HPDE6-E6E7 (cell line): ENCODE results near the gene ZBED2.
A peak's percentile ranks its signal among the peaks of the same experiment; 100 is the strongest.

Experiments
- DNase-seq: peaks from one replicate; pipeline ENCODE4 v3.0.0; 2011; ENCODE audit warnings: missing footprints; ENCODE audit errors: extremely low spot score

Gene ZBED2

DNA sequence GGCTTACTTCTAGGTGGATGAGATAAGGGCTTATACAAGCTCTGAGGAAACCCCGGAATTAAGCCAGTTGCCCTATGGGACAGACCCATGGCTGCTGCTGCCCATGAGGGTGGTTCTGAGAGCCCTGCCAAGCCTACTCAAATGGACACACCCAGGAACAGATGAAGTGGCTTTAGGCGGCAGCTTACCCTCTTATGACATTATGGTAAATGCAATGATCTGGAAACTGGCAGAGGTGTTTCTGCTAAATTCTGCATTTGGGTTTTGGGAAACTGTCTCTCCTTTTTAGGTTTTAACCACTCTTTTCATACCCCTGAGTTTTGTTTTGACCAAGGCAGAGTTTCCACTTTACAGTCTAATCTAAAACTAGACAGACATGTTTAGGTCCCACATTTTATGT is 9.0 kb upstream of the ZBED2 start:
- no peak for DNase-seq

DNA sequence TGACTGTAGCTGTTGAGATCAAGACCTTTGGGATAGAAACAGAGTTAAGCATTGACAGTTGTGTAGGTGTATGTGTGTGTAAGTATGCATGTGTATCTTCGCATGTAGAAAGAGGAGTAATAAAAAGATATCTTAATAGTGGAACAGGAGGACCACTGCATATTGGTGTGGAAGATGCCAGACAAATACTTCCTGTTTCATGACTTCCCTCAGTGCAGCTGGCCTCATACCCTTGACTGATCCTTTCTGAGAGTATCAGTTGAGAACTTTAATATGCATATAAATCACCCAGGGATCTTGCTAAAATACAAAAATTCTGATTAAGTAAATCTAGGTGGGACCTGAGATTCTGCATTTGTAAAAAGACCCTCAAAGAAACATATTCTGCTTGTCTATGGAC is 8.5 kb upstream of the ZBED2 start:
- no peak for DNase-seq

DNA sequence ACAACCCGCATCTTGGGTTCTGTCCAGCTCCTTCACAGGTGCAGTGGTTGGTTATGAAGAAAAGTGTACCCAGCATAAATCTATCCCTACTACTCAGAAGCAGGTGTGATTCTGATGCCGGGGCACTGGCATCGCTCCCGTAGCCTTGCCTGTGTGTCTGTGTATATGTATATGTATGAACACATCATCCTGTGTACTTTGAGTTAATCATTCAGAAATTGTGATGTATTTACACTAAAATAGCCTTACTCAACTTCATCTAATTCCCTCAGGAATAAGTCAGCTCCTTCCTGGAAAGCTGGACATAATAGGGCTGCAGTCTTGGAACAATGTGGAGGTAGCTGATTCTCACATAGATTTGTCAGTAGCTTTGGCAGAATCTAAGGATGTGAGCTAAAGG is 6.7 kb upstream of the ZBED2 start:
- DNase-seq = no peak

DNA sequence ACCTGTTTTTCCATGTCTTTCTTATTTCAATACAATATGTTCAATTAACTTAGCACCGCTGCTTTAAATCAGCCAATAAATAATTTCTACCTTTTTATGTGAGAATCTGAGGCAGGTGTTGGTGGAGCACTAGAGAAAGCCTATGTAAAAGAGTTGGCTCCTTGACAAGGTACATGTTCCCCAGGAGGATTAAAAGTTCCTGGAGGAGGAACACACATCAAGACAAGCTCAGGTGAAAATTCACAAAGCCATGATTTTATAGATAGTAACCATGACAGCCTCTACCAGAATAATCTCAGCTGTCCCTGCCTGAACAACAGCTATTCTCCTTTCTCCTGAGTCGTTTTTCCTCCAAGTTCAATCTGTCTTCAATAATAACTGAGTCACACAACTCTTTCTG is 3.4 kb upstream of the ZBED2 start:
- no peak for DNase-seq

DNA sequence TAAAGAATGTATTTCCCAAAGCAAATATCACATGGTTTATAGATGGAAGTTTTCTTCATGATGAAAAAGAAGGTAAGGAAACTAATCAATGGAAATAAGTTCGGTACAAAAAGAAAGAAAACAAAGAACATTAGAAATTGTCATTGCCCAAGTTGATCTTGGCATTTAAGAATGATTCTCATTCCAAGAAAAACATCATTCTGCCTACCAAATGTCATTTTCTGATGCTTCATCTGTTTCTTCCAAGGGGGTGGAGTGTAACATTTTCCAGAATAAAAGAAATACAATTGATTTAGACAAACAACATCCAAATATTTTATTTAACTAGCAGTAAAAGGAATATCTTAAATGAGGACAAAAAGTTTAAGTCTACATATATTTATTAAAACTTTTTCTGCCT is 3.0 kb upstream of the ZBED2 start:
- DNase-seq = no peak

DNA sequence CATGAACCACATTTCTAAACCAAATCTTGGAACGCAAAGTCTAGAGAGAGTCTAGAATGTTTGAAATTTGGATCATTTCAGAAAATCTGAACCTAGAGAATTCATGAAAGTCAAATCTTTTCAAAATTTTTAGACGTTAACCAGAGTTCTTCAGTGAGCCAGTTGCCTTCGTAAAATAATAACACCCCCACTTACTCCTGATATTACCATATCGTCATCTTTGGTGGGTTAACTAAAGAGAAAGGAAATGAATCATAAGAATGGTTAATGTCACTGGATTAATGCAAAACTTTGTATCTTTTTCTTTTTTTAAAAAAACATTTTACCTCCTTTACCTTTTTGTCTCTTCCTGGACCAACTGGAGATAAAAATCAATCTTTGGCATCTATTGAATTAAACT is 1.2 kb upstream of the ZBED2 start:
- no peak for DNase-seq

DNA sequence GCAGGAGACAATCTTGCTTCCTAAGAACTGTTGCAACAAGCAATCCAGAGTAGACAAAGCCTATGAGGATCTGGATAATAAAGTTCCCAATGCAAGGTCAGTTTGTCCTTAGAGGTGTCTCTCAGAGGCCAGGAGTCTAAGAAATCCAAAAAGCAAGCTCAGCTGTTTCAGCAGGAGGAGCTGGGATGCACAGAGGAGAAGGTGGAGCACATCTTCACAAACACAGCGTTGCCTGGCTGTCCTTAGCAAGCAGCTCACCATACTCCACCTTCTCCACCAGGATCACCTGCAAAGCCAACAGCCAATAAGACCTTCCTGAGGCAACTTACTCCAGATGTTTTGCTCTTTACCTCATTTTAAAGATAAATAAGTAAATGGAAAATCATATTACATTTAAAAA is 365 bp downstream of the ZBED2 start:
- no peak for DNase-seq

DNA sequence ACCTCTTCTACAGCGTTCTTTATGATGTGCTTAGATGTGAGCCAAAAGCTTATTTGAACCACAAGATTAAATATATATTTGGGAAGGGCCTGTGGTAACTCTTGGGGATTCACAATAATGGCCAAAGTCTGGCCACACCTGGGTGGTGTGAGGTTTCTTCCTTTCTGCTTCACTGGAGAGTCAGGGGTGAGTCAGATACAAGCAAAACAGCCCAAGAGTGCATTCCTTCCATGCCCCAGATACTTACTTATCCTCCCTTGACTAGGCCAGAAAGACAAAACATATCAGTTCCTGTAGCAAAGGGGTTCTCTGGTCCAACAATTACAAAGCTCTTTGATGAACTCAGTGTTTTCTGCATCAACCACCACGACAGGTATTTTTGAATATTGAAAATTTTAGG is 941 bp downstream of the ZBED2 start:
- DNase-seq = peak; percentile 64

DNA sequence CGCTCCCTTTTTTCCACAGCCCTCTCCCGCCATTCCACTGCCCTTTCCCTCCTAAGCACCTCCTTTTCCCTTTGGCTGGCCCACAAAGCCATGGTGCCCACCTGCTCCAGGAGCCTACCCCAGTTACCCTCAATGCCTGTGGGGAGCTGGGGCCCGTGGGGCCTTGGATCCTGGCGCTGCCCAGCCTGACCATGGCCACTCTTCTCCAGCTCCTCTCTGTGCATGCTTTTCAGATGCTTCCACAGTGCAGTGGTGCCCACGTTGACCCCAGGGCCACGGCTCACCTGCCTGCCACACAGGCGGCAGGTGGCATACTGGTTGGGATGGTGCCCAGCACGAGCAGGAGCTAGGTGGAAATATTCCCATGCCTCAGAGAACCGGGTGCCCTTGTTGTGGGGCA is 1.5 kb downstream of the ZBED2 start:
- DNase-seq = no peak

DNA sequence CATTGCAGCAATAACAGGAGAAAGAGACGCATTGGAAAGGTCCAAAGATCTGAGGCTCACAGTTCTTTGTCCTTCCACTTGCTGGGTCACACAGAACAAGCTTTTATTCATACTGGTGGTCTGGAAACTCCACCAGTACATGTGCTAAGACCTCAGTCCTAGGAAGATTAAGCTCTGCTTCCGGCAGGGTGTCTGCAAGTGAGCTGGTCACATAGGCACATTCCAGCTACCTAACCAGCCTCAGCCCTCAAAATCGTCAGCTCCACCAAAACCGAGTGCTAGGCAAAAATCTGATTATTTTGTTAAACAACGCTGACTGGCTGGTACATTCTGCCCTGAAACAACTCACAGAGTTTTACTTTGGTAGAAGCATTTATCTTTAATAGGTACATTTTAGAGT is 2.2 kb downstream of the ZBED2 start:
- DNase-seq = no peak

DNA sequence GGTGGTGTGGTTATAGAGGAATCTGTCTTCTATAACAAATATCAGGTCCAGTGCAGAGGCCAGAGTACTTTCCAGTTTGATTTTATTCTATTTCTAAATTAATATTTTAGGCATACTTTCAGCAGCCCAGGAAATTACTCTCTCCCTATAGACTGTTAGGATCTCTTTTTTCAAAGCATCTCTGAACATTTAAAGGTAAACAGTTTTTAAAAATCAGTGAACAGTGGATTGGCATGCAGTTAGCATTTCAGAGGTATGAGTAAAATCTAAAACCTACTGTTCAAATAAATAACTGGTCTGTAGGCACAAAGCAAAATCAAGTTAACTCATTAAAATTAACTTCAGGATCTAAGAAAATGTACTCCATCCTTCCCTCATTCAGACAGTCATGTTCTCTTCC is 3.0 kb downstream of the ZBED2 start:
- DNase-seq = no peak

DNA sequence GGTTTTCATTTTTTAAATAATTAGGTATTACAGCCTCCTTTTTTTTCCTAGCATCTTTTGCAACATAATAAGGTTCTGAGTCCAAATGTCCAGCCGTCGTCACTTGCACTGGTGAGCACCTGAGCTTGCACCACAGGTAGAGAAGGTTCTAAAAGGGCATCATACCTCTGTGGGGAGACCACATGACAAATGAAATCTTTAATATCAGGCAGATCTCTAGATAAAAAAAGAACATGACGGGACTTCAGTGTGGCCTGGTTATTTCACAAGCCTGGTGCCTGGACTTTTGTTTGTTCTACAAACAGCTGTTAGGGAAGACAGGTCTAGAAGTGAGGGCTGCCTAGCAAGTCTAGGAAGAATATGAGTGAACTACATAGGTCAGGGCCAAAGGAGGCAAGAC is 3.6 kb downstream of the ZBED2 start:
- DNase-seq = no peak

DNA sequence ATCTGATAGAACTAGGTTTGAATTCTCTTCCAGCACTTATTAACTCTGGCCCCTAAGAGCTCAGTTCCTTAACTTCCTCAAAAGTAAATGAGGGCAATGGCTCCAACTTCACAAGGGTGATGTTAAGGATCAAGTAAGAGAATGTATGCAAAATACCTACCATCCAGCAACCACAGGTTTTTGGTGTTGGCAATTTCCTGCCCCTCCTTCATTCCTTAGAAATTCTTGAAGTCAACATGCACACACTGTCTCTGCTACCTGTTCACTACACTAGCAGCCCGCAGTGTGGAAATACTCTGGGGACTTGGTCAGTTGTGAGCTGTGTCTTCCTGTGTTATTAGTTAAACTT is 5.0 kb downstream of the ZBED2 start:
- no peak for DNase-seq

DNA sequence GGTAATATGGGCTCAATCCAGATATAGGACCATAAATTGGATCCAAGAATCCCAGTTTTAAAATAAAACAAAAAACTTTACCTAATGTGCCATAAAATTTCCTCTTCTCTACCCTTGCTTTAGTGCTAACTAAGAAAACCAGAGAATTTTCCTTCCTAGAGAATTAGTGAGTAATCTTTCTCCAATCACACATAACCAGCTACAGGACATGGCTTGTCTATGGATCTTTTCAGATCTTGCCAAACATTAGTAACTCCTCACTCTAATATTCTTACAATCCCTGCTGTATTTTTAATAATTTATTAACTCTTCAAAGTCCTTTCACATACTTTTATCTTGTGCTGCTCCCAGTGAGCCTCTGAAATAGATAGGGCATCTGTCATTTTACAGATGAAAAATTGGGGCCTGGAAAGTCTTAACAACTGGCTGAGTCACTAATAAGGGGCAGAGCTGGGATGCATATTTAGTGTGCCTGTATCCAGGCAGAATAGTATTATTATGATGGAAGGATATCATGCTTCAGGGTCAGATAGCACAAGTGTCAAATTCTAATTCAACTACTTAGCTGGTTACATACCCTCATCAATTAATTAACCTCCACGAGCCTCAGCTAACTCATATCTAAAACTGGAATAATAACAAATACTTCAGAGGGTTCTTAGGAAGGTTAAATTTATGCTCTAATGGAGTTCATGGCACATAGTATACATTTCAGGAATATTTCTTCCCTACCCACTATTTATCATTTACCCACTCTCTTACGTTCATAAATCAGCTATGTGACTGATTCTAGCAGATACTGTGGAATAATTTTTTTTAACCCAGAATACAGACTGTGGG is 5.6 kb downstream of the ZBED2 start:
- no peak for DNase-seq

DNA sequence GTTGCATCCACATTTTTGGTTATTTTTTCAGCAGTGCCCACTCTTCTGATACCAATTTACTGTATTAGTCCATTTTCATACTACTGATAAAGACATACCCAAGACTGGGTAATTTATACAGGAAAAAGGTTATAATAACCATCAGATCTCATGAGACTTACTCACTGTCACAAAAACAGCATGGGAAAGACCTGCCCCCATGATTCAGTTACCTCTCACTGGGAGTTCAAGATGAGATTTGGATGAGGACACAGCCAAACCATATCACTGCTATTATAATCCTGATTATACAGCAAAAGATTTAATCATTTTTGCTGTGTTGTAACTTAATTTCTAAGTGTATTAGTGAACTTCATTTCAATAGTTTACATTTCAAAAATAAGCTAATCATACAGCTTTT is 6.6 kb downstream of the ZBED2 start:
- no peak for DNase-seq

DNA sequence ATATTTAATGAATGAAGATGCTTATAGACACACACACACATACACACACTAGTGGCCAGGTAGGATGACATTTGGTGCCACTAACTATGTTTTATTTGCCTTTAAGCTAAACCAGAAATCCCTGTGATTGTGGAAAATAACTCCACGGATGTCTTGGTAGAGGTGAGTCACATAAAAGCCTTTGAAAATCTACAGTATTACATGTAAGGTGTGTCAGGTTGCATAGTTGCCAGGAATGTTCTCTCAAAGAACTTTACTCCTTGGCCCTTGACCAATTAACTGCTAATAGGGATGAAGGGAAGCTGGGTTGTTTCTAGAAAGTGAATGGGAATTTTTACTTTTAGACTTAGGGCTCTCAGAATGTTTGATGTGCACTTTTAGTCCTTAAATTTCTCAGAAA is 9.9 kb downstream of the ZBED2 start:
- DNase-seq = peak; percentile 70

DNA sequence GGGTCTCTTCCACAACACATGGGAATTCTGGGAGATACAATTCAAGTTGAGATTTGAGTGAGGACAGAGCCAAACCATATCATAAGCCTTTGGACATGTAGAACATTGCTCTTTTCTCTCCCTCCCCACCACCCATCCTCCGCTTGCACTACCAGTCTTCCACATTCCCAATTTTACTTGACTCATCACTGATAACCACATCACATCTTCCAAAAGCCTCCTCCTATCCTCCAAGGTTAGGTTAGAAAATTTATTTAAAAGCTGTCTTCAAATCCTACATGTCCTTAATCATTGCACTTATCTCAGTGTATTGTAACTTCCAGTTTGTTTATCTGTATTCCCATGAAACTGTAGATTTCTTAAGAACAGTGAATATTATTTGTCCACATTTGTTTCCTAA is 10.4 kb downstream of the ZBED2 start:
- DNase-seq = no peak

DNA sequence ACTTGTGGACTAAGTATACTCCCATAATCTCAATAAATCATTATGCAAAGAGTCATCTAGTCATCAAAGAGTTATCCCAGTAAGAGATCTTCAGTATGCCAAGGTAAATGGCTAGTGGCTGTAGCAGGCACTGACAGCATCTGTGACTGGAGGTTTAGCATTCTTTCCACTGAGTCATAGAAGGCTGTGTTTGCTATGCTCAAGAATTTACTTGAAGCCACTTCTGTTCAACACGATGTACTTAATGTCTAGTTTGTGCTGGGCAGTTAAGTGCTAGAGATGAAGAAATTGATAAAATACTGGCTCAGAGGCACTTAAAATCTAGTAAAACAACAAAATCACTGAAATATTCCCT is 13.0 kb downstream of the ZBED2 start:
- peak; percentile 47 for DNase-seq

DNA sequence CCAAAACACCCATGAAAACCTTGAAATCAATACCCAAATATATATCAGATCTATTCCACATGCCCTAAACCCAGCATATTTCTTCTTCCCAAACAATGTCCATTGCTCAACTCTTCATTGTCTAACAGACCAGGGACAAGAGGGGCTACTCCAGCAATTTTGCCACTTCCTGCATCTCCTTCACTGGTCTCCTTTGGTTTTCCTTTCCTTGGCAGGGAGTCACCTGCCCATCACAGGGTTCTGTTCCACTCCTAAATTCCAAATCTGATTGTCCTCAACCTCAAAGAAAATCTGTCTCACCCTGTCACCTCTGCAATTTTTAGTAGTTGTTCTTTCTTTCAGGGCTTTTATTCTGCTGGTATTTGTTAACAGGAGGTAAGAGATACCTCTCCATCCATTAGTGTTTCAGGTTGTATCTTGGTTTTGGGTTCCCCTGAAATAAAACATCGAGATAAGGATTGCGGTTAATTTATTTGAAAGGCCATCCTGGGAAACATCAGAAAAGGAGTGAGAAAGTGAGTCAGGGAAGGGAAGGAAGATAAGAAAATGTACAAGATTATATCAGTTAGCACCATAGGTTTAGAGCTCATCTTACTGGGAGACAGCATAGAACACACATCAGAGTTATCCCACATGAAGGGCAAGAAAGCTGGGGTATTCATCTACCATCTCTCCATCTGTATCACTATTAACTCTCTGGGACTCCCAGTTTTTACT is 13.6 kb downstream of the ZBED2 start:
- DNase-seq = no peak

DNA sequence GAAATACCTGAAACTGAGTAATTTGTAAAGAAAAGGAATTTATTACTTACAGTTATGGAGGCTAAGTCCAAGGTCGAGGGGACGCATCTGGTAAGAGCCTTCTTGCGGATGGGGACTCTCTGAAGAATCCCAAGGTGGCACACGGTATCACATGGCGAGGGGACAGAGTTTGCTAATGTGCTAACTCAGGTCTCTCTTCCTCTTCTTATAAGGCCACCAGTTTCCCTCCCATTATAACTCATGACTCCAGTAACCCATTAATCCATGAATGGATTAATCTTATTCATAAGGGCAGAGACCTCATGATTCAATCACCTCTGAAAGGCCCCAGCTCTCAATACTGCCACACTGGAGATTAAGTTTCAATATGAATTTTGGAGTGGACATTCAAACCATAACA is 15.7 kb downstream of the ZBED2 start:
- DNase-seq = no peak

DNA sequence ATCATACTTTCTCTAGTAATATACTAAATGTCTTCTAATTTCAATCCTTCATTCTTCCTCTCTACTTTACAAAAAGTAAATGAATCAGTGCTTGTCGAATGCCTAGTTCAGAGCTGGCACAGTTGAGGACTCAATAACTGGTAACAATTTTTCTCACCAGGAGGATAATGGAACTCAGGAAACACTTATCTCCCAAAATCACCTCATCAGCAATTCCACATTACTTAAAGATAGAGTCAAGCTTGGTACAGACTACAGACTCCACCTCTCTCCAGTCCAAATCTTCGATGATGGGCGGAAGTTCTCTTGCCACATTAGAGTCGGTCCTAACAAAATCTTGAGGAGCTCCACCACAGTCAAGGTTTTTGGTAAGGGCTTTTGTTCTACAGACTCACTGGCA is 16.3 kb downstream of the ZBED2 start:
- no peak for DNase-seq

DNA sequence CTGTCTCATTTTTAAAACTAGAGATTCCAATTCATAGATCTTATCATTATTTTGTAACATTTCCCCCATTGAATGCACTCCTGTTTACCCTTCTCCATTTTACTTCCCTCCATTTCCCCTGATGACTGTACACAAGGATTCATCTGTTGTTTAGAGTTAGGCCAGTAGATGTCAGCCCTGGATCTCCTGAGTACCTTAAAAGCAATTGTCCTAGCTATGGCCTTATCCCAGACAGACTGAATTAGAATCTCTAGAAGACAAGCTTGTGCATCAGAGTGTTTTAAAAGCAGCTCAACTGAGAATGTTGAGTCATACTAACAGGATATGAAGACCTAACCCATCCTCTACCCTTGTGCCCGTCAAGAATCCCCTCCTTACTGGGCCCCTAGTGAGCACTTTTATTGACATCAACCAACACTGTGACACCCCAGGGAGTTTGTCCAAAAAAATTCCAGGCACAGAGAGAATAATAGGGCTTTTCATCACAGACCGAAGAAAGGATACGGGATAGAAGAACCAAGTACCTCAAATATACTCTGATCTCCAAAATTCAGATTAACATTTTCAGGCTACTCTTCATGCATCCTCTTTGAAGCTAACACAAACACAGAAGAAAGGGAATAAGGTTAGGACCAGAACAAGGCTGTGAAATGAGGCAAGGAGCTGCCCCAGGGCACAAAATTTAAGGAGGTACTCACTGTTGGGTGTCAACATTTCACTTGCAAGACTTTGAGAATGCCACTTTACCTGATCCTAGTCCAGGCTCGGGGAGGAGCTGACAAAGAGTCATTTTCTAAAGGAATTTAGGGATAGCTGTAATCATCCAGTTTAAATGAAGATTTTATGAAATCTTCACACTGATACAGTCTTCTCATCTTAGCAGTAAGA is 17.1 kb downstream of the ZBED2 start:
- DNase-seq = peak; percentile 67

DNA sequence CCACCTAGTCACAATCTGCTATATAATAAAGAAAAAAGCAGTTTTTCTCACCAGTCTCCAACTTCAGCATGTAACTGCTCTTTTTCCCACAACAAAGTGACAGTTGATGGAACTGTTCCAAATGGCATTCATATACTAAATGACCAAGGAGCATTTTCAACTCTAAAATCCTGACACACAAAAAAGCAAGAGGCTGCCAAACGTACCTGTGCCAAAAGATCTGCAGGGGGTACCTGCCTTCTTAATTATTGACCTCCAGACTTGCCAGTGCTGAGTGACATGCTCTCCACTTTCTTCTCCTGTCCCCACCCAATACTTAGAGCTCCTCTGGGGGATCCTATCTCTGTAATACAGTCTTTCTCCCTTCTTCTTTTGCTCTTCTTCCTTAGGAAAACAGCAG is 18.0 kb downstream of the ZBED2 start:
- DNase-seq = no peak
